Stimulated activated CD8-positive, alpha-beta memory T cell treated with anti-CD3 and anti-CD28 coated beads, Interleukin-15, amount 100 ng/mL, for 48 hours (primary cell): ENCODE results near the gene C10orf71.

Experiments used
- DNase-seq, 2 donors: peaks; one replicate each; pipeline ENCODE4 v3.0.0-alpha.2; 2020; ENCODE audit warnings: low read depth in 2 of 2

C10orf71 gene

GRCh38 chr10:49272251-49273081, 26.5 kb upstream of the C10orf71 start:
- peak in 1 of 2 donors; percentile 16 for DNase-seq

DNA sequence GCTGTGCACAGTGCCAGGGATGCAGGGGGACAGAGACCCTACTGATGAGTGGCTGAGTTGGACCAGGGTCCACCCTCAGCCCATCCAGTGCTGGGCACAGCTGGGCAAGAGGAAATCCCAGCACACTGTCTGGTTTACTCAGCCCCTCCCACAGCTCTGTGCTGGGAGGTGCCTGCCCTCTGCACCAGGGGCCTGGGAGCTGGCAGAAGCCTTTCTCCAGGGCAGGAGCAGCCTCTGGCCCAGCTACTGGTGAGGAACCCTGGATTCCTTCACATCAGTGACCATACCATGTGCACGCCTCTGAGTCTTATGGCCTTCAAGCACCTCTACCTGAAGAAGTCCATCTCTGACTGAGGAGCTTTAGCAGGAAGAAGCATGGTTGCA, 25.9 kb upstream of the C10orf71 start:
- DNase-seq: no peak

GRCh38 chr10:49273626-49274025, 25.3 kb upstream of the C10orf71 start:
- DNase-seq: no peak

DNA sequence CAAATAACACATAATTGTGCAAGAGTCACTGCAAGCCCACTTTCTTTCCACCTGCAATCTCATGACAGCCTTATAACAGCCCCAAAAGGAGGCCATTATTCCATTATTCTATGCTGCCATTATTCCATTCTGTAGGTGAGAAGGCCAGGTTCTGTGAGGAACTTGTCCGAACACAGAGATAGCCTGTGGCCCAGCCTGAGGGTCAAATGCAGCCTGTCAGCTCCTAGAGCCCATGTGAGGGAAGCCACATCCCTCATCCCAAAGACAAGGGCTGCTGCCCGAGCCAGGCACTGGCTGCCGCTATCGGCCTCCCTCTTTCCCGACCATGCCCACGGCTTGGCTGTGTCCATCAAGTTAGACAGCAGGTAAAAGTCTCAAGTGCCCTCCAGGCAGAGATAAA, 24.1 kb upstream of the C10orf71 start:
- no peak for DNase-seq

GRCh38 chr10:49275896-49276295, 23.1 kb upstream of the C10orf71 start:
- no peak for DNase-seq

GRCh38 chr10:49276596-49276995, 22.4 kb upstream of the C10orf71 start:
- DNase-seq: no peak

- no peak for DNase-seq
Observed at GRCh38 chr10:49277973-49278372, 21.0 kb upstream of the C10orf71 start.

DNA sequence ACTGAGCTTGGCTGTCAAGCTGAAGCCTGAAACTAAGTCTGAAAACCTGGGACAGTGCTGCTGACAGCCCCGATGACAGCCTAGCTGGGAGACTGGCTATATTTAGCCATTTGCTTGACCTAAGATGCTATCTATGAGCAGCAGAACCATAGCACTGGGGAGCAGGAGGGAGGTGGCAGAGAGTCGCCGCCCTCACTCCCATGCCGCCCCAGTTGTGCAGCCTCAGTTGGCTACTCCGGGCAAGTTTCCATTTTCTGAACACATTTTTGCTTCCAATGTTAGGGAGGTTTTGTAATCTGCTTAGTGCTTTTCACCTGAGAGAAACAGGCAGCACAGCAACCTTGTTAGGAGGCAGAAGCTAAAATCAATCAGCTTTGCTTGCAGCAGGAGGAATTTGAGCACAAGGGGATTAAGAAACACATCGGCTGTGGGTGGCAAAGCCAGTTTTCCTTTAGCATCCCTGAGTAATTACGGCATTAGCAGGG, 20.4 kb upstream of the C10orf71 start:
- no peak for DNase-seq

DNA sequence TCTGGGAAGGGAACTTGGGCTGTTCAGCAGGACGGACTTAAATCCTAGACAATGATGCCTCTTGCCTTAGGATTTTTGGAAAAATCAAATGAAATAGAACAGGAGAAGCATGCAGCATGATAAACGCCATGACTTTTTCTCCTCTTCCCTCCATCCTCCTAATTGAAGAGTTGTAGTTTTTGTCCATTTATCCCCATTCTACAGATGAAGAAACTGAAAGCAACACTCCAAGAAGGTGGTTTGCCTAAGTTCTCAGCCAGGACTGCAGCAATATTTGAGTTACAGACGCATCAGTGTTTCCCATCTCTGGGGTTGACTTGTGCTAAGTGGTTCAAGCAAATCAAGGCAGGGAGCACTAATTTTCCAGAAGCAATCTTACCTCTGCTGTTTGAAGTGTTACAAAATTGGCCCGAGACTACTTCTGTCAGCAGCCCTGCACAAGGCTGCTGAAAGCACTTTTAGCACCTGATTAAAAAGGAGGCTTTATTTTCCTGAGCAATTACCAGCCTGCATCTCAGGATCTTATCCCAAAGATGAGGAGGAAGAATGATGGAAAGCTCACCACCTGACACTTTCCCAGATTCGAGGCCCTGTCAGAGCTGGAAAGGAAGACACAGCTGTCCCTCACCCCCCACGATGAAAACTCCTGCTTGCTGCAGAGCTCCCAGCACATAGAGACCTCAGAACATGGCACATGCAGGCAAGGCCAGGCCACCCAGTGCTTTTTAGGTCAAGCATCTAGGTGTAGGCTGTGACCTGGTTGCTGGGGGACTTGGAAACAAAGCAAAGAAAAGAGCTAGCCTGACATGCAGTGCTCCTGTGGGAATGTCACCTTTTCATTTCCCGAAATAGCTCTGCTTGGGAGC, 19.7 kb upstream of the C10orf71 start:
- DNase-seq: no peak

DNA sequence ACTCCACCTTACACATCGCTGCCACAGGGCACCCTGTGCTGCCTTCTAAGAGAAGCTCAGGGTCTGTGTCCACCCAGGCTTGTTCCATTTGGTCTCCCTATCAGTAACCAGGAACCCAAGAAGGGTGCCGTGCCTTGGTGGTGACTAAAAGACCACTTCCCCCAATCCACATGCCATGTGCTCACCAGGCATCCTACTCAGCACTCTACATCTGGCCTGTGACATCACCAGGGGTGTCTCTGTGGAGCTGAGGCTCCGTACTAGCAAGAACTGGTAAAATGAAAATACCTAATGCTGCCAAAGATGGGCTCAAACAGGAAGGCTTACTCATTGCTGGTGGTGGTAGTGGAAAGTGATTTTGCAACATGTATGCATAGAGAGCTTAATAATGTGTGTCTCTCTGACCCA, 19.0 kb upstream of the C10orf71 start:
- peak; percentile 13 to 24 for DNase-seq

DNA sequence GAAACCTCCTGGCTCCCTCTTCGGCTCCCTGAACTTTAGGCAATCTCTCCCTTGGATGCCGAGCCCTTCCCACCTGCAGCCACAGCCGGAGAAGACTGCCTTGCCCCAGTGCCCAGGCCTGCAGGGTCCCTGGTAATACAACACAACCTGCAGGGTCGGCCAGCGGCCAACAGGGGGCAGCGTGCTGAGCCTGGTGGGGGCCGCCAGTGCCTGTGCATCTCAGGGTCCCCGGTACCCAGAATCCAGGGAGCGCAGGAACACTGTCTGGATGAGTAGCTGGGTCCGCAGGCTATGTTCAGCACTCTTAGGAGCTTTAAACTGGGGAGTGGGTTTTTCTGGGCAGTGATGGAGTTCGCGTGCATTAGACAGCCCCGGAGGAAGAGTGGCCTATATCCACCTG, 17.5 kb upstream of the C10orf71 start:
- DNase-seq: no peak

GRCh38 chr10:49282306-49282705, 16.7 kb upstream of the C10orf71 start:
- DNase-seq: no peak

DNA sequence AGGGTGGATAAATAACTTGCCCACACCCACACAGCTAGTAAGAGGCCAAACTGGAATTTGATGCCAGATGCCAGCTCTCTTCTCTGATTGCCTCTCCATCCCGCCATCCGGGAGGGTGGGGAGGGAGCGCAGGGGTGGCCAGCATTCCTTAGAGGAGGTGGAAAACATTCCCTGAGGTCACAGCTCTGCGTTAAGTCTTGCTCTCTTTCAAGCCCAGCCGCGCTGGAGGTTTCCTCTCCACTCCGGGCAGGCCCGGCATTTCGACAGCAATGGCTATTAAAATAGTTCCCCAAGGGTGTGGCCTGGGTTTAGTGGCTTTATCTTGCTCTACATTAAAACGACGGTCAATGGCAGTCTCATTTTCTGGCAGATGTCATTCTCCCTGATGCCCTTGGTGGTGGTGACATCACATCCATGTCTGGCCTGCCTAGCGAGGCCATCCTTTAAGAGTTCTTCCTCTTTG, 16.1 kb upstream of the C10orf71 start:
- DNase-seq: no peak

DNA sequence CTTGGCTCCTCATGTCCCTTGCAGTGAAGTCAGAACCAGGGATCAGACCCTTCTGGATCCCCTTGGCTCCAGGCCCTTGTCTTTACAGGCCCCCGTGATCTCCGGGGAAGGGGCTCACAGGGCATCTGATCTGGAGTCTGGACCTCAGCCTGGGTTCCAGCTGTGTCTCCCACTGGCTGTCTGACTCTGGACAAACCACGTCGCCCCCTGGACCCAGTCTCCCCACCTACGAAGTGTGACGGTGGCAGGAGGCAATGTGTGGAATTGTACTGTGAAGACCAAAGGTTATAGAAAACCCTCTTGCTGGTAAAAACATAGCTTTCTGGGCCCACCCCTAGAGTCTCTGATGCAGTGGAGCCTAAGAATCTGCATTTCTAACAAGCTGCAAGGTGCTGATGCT, 15.5 kb upstream of the C10orf71 start:
- DNase-seq: no peak

GRCh38 chr10:49284356-49284755, 14.6 kb upstream of the C10orf71 start:
- DNase-seq: no peak

- DNase-seq: no peak
Observed at GRCh38 chr10:49285232-49285631, 13.7 kb upstream of the C10orf71 start.

- no peak for DNase-seq
Observed at GRCh38 chr10:49286686-49287085, 12.3 kb upstream of the C10orf71 start.

- DNase-seq: no peak
Observed at GRCh38 chr10:49287689-49288340, 11.2 kb upstream of the C10orf71 start.

GRCh38 chr10:49288341-49289065, 10.5 kb upstream of the C10orf71 start:
- no peak for DNase-seq

DNA sequence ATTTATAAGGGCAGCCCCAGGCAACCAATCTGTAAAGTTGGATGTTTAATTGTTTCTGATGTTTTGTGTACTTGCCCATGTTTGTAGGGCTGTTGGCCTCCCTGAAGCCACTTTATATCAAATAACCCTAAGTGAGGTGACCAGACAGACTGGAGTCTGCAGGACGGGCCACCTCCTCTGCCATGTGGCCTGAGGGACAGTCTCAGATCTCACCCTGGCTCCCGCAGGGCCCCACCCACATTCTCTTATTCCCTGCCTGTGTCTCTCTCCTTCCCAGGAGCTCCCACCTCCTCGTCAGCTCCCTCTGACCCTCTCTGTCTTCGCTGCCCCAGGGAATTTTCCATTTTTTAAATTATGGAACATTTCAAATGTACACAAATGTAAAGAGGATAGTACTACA, 9.5 kb upstream of the C10orf71 start:
- no peak for DNase-seq

GRCh38 chr10:49290131-49290530, 8.8 kb upstream of the C10orf71 start:
- no peak for DNase-seq
